K562 treated with DMSO at 1 percent for 12 hours (cell line): ENCODE data around the gene BRCA2. TPM values are rescaled to one million over a fixed set of nuclear protein-coding genes. Genes with fewer than 3 reads are reported as not detected.

Experiments used
- total RNA-seq: library from RNA; unstranded; fragments of 300-600 nt; gene quantifications from 2 replicates; pipeline ENCODE4 v1.2.3, GENCODE V29; 2022; ENCODE audit not compliant: insufficient read depth

The BRCA2 gene, protein sequence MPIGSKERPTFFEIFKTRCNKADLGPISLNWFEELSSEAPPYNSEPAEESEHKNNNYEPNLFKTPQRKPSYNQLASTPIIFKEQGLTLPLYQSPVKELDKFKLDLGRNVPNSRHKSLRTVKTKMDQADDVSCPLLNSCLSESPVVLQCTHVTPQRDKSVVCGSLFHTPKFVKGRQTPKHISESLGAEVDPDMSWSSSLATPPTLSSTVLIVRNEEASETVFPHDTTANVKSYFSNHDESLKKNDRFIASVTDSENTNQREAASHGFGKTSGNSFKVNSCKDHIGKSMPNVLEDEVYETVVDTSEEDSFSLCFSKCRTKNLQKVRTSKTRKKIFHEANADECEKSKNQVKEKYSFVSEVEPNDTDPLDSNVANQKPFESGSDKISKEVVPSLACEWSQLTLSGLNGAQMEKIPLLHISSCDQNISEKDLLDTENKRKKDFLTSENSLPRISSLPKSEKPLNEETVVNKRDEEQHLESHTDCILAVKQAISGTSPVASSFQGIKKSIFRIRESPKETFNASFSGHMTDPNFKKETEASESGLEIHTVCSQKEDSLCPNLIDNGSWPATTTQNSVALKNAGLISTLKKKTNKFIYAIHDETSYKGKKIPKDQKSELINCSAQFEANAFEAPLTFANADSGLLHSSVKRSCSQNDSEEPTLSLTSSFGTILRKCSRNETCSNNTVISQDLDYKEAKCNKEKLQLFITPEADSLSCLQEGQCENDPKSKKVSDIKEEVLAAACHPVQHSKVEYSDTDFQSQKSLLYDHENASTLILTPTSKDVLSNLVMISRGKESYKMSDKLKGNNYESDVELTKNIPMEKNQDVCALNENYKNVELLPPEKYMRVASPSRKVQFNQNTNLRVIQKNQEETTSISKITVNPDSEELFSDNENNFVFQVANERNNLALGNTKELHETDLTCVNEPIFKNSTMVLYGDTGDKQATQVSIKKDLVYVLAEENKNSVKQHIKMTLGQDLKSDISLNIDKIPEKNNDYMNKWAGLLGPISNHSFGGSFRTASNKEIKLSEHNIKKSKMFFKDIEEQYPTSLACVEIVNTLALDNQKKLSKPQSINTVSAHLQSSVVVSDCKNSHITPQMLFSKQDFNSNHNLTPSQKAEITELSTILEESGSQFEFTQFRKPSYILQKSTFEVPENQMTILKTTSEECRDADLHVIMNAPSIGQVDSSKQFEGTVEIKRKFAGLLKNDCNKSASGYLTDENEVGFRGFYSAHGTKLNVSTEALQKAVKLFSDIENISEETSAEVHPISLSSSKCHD (N-terminal part only)
- 3.0 and 11.0 TPM in 2 replicates for total RNA-seq

DNA sequence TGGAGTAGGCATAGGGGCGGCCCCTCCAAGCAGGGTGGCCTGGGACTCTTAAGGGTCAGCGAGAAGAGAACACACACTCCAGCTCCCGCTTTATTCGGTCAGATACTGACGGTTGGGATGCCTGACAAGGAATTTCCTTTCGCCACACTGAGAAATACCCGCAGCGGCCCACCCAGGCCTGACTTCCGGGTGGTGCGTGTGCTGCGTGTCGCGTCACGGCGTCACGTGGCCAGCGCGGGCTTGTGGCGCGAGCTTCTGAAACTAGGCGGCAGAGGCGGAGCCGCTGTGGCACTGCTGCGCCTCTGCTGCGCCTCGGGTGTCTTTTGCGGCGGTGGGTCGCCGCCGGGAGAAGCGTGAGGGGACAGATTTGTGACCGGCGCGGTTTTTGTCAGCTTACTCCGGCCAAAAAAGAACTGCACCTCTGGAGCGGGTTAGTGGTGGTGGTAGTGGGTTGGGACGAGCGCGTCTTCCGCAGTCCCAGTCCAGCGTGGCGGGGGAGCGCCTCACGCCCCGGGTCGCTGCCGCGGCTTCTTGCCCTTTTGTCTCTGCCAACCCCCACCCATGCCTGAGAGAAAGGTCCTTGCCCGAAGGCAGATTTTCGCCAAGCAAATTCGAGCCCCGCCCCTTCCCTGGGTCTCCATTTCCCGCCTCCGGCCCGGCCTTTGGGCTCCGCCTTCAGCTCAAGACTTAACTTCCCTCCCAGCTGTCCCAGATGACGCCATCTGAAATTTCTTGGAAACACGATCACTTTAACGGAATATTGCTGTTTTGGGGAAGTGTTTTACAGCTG, at the start of gene BRCA2, which contains the start of gene ZAR1L:
Gene BRCA2, plus strand, starts transcription at position 271 of the 790 bp plus-strand sequence. CDS start 953 bp downstream, outside the sequence.
Gene ZAR1L, minus strand, starts transcription at position 126 of the 790 bp plus-strand sequence. CDS start 3,438 bp downstream, outside the sequence.

DNA sequence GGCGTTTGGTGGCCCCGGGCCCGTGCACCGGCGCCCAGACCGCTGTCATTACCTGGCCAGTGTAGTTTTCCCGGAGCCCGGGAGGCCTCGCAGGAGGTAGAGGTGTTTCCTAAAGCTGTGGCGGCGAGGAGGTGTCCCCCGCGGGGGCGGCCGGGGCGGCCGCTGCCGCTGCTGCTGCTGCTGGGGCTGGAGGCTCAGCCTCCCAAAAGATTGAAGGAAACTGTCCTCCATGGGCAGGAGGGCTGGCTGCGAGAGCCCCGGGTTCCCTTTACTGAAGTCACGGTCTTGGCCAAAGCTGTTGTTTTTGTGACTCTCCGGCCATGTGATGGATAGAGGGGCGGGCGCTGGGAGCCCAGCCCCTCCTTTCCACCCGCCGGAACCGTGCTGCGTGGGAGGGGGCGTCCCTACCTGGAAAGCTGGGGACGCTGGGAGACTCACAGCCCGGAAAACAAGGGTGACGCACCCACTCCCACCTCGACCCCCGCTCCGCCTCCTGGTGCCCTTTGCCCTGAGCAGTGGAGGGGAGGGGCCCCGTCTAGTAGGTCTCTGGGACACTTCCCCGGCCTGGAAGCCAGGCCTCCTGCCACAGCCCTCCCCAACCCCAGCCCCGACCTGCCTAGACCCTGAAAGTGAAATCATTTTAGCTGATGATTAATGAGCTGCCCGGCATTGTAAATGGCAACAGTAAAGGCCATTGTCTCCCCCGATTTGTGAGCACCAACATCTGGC, 112.7 kb downstream of the BRCA2 start, which contains the start of gene N4BP2L1:
Gene N4BP2L1, minus strand, starts transcription at position 279 of the 729 bp plus-strand sequence. Its CDS starts 48 bp downstream, at position 231.

Other genes with a start within 250 kb of the BRCA2 start
- not detected in 2 replicates for gene ZAR1L, start 145 bp upstream of the BRCA2 start, total RNA-seq
- not detected in 2 replicates for gene N4BP2L1, start 112.6 kb downstream of the BRCA2 start, total RNA-seq
- 5.5 and 22.9 TPM in 2 replicates for gene N4BP2L2, start 223.3 kb downstream of the BRCA2 start, total RNA-seq